DOHH2 (cell line): Measurements from ENCODE around the gene NLRP7.

Experiments used
- H3F3A ChIP-seq: fragments of 200-600 bp; sonication (generic), shearing (Covaris generic); 2 replicates; pipeline ENCODE4 v1.6.0; 2016; ENCODE audit warnings: antibody characterized with exemption, mild to moderate bottlenecking; ENCODE audit not compliant: control insufficient read depth, insufficient read depth
- H3K27ac ChIP-seq: fragments of 200-600 bp; sonication (generic); 2 replicates; pipeline ENCODE4 v1.5.1; 2014; ENCODE audit warnings: low read depth, mild to moderate bottlenecking, low read length, moderate library complexity
- H3K27me3 ChIP-seq: fragments of 200-600 bp; sonication (generic); 2 replicates; pipeline ENCODE4 v1.6.1; 2014; ENCODE audit warnings: mild to moderate bottlenecking, low read length, mixed read lengths; ENCODE audit not compliant: control insufficient read depth
- H3K36me3 ChIP-seq: fragments of 200-600 bp; sonication (generic); 2 replicates; pipeline ENCODE4 v1.6.1; 2014; ENCODE audit warnings: mild to moderate bottlenecking, low read length, moderate library complexity, mixed read lengths; ENCODE audit not compliant: control insufficient read depth
- H3K4me1 ChIP-seq: fragments of 200-600 bp; sonication (generic); 2 replicates; pipeline ENCODE4 v1.6.1; 2014; ENCODE audit warnings: mild to moderate bottlenecking, low read length, mixed read lengths; ENCODE audit not compliant: control insufficient read depth
- H3K4me2 ChIP-seq: fragments of 200-600 bp; sonication (generic); 2 replicates; pipeline ENCODE4 v1.6.0; 2014; ENCODE audit warnings: mild to moderate bottlenecking, low read length, moderate library complexity
- H3K4me3 ChIP-seq: fragments of 200-600 bp; sonication (generic); 2 replicates; pipeline ENCODE4 v1.5.1; 2014; ENCODE audit warnings: mild to moderate bottlenecking, low read length, mixed read lengths
- H3K79me2 ChIP-seq: fragments of 200-600 bp; sonication (generic); 2 replicates; pipeline ENCODE4 v1.6.1; 2014; ENCODE audit warnings: mild to moderate bottlenecking, low read length, mixed read lengths; ENCODE audit not compliant: control insufficient read depth
- H3K9me2 ChIP-seq: fragments of 200-600 bp; sonication (generic); replicated peaks from 2 replicates; pipeline ENCODE4 v1.6.1; 2014; ENCODE audit warnings: mild to moderate bottlenecking, low read length, mixed read lengths; ENCODE audit not compliant: control insufficient read depth
- H3K9me3 ChIP-seq: fragments of 200-600 bp; sonication (generic); 2 replicates; pipeline ENCODE4 v1.6.1; 2014; ENCODE audit warnings: antibody characterized with exemption, low read length, mixed read lengths; ENCODE audit not compliant: control insufficient read depth, insufficient read depth
- H4K20me1 ChIP-seq: fragments of 200-600 bp; sonication (generic); 2 replicates; pipeline ENCODE4 v1.6.0; 2014; ENCODE audit warnings: low read depth, mild to moderate bottlenecking, antibody characterized with exemption, low read length, moderate library complexity; ENCODE audit not compliant: control insufficient read depth, insufficient read depth
- CTCF ChIP-seq: fragments of 200-600 bp; sonication (generic); IDR thresholded peaks from one replicate; pipeline ENCODE4 v1.5.1; 2014; ENCODE audit warnings: antibody characterized with exemption, mild to moderate bottlenecking, low read depth, low read length; ENCODE audit not compliant: poor library complexity, severe bottlenecking
- EZH2phosphoT487 ChIP-seq: fragments of 200-600 bp; sonication (generic); IDR thresholded peaks from 2 replicates; pipeline ENCODE4 v1.6.1; 2017; ENCODE audit warnings: borderline replicate concordance, mild to moderate bottlenecking, antibody characterized with exemption, low read length, moderate library complexity, mixed read lengths

Gene NLRP7

GRCh38 chr19:54877471-54877870 lies 69.9 kb downstream of the NLRP7 start:
- Histone ChIP-seq H3K36me3 (no peaks in the 10 kb centered on the region), H3K9me2 (no peaks in the 10 kb centered on the region)
- TF ChIP-seq CTCF (no peak), EZH2phosphoT487 (no peak)

GRCh38 chr19:54875506-54875905 lies 71.8 kb downstream of the NLRP7 start:
- H3K79me2 ChIP-seq = no peaks in the 10 kb centered on the region

More at GRCh38 chr19:54877471-54877870, 69.9 kb downstream of the NLRP7 start:
- Histone ChIP-seq H3K27me3 (no peaks in the 10 kb centered on the region), H3K4me2 (no peak overlapping the region), H3K4me3 (no peak overlapping the region), H3K79me2 (no peaks in the 10 kb centered on the region), H3F3A (no peaks in the 10 kb centered on the region), H4K20me1 (no peaks in the 10 kb centered on the region), H3K4me1 (peaks cover 13% of the 10 kb centered on the region), H3K9me3 (no peaks in the 10 kb centered on the region), H3K27ac (no peak overlapping the region)

GRCh38 chr19:54873990-54874389 lies 73.3 kb downstream of the NLRP7 start, which contains the start of gene FCAR:
FCAR (plus strand) TSS chr19:54874235; CDS start chr19:54874290, 55 bp downstream.
- Histone ChIP-seq H3F3A (no peaks in the 10 kb centered on the region), H3K79me2 (no peaks in the 10 kb centered on the region), H3K9me2 (no peaks in the 10 kb centered on the region), H3K27me3 (no peaks in the 10 kb centered on the region), H3K4me2 (no peak within 1 kb of the TSS), H3K27ac (no peak within 1 kb of the TSS), H3K4me3 (no peak within 1 kb of the TSS), H3K9me3 (no peaks in the 10 kb centered on the region), H3K36me3 (no peaks in the 10 kb centered on the region), H4K20me1 (no peaks in the 10 kb centered on the region), H3K4me1 (peaks cover 13% of the 10 kb centered on the region)
- TF ChIP-seq EZH2phosphoT487 = no peak
- no peak for TF ChIP-seq CTCF

More at GRCh38 chr19:54875506-54875905, 71.8 kb downstream of the NLRP7 start:
- no peak overlapping the region for H3K27ac ChIP-seq
- no peak for TF ChIP-seq EZH2phosphoT487
- H3K4me2 ChIP-seq = peak overlapping the region; percentile 29
- H3K4me1 ChIP-seq = peaks cover 13% of the 10 kb centered on the region
- no peaks in the 10 kb centered on the region for H3K27me3 ChIP-seq
- no peaks in the 10 kb centered on the region for H3K9me2 ChIP-seq
- no peaks in the 10 kb centered on the region for H3K36me3 ChIP-seq
- H4K20me1 ChIP-seq = no peaks in the 10 kb centered on the region
- no peaks in the 10 kb centered on the region for H3K9me3 ChIP-seq
- no peaks in the 10 kb centered on the region for H3F3A ChIP-seq
- H3K4me3 ChIP-seq = no peak overlapping the region
